ENCODE results near the gene HYAL4. TPM values are rescaled to one million over a fixed set of nuclear protein-coding genes. Genes with fewer than 3 reads are reported as not detected.

HYAL4 gene
- total RNA-seq, 1 experiment from 2014 or later = not detected

GRCh38 chr7:123820864-123821263 lies 24.1 kb upstream of the HYAL4 start:
- in situ Hi-C loops (cut with HindIII; ENCODE audit: low pct_unique_long_range_greater_than_20kb, low sequenced_read_pairs) = no loop called here
- CTCF ChIA-PET = no interaction called here

GRCh38 chr7:123821320-123821719 lies 23.6 kb upstream of the HYAL4 start:
- DNase-seq (ENCODE audit: low read depth, low spot score) (no peak), ATAC-seq (no peak)
- CTCF ChIA-PET = no interaction called here
- no peak overlapping the region for H3K27ac ChIP-seq (ENCODE audit: low read length)
- TF ChIP-seq CTCF (IDR thresholded peaks at IDR 0.05) (no peak), TCF7L2 (IDR thresholded peaks at IDR 0.05; ENCODE audit: low read depth, low read length) (no peak), REST (IDR thresholded peaks at IDR 0.05; ENCODE audit: insufficient read depth in 1 of 2, low read depth in 2 of 2, low read length in 1 of 2) (no peak), SIN3A (IDR thresholded peaks at IDR 0.05; ENCODE audit: borderline replicate concordance, insufficient read depth, low read depth, low read length) (no peak), POLR2AphosphoS5 (IDR thresholded peaks at IDR 0.05; ENCODE audit: low read depth, low read length) (no peak)
- BruUV-seq (replicated peaks) = no TSS peak
- no peaks in the 10 kb centered on the region for H3K36me3 ChIP-seq (ENCODE audit: control insufficient read depth, insufficient read depth, low read length)
- POLR2A ChIA-PET = no interaction called here
- no peaks in the 10 kb centered on the region for H3K4me1 ChIP-seq (ENCODE audit: control insufficient read depth, insufficient read depth, low read length)
- H3K9me3 ChIP-seq (ENCODE audit: control insufficient read depth, insufficient read depth, low read depth, low read length) = no peaks in the 10 kb centered on the region
- in situ Hi-C loops (cut with HindIII; ENCODE audit: low pct_unique_long_range_greater_than_20kb, low sequenced_read_pairs) = no loop called here
- intact Hi-C loops (cut with micrococcal nuclease; ENCODE audit: unreplicated experiment) = no loop called here
- H3K27me3 ChIP-seq (ENCODE audit: control insufficient read depth, insufficient read depth, low read length) = no peaks in the 10 kb centered on the region
- no peak overlapping the region for H3K4me3 ChIP-seq (ENCODE audit: low read depth in 2 of 2, low read length in 2 of 2)

More at GRCh38 chr7:123820864-123821263, 24.1 kb upstream of the HYAL4 start:
- no peak for ATAC-seq
- H3K4me3 ChIP-seq (ENCODE audit: low read depth in 2 of 2, low read length in 2 of 2) = no peak overlapping the region
- no peaks in the 10 kb centered on the region for H3K27me3 ChIP-seq (ENCODE audit: control insufficient read depth, insufficient read depth, low read length)
- no peak for DNase-seq (ENCODE audit: low read depth, low spot score)
- TF ChIP-seq REST (IDR thresholded peaks at IDR 0.05; ENCODE audit: insufficient read depth in 1 of 2, low read depth in 2 of 2, low read length in 1 of 2) = no peak
- no peak for TF ChIP-seq POLR2AphosphoS5 (IDR thresholded peaks at IDR 0.05; ENCODE audit: low read depth, low read length)
- TF ChIP-seq SIN3A (IDR thresholded peaks at IDR 0.05; ENCODE audit: borderline replicate concordance, insufficient read depth, low read depth, low read length) = no peak
- no peak for TF ChIP-seq CTCF (IDR thresholded peaks at IDR 0.05)
- TF ChIP-seq TCF7L2 (IDR thresholded peaks at IDR 0.05; ENCODE audit: low read depth, low read length) = no peak
- intact Hi-C loops (cut with micrococcal nuclease; ENCODE audit: unreplicated experiment) = no loop called here
- POLR2A ChIA-PET = no interaction called here
- H3K27ac ChIP-seq (ENCODE audit: low read length) = no peak overlapping the region
- no peaks in the 10 kb centered on the region for H3K9me3 ChIP-seq (ENCODE audit: control insufficient read depth, insufficient read depth, low read depth, low read length)
- no peaks in the 10 kb centered on the region for H3K4me1 ChIP-seq (ENCODE audit: control insufficient read depth, insufficient read depth, low read length)
- H3K36me3 ChIP-seq (ENCODE audit: control insufficient read depth, insufficient read depth, low read length) = no peaks in the 10 kb centered on the region
- BruUV-seq (replicated peaks) = no TSS peak

Measured in Panc1 (cell line).